H1 (cell line): ENCODE data around the gene S100G. TPM values are rescaled to one million over a fixed set of nuclear protein-coding genes. Genes with fewer than 3 reads are reported as not detected.

ENCODE experiments used
- CHD1 ChIP-seq: IDR thresholded peaks from 2 replicates; pipeline ENCODE4 v1.6.1; 2012; ENCODE audit warnings: low read depth, low read length, improper control_type of control experiment
- SAP30 ChIP-seq: fragments of 300-600 bp; sonication (generic); IDR thresholded peaks from 2 replicates; pipeline ENCODE4 v1.7.1; 2012; ENCODE audit warnings: low read length, moderate library complexity, mild to moderate bottlenecking, inconsistent platforms; ENCODE audit not compliant: insufficient read depth, insufficient replicate concordance
- SIX5 ChIP-seq: IDR thresholded peaks from 2 replicates; pipeline ENCODE4 v1.6.1; 2011; ENCODE audit warnings: mild to moderate bottlenecking, low read depth, low read length
- SP2 ChIP-seq: IDR thresholded peaks from 2 replicates; pipeline ENCODE4 v1.6.1; 2012; ENCODE audit warnings: mild to moderate bottlenecking, low read length, inconsistent platforms
- TAF1 ChIP-seq: IDR thresholded peaks from 2 replicates; pipeline ENCODE4 v1.6.1; 2011; ENCODE audit warnings: mild to moderate bottlenecking, low read depth, low read length
- polyA plus RNA-seq, 7 experiments: library from polyadenylated mRNA; depleted of rRNA in 3 of 7; stranded (reverse) in 5 of 7; unstranded in 2 of 7; fragments of >200 nt in 5 of 7; fragments of 200-250 nt in 2 of 7; gene quantifications; 1 replicate in 5 of 7; 2 replicates in 1 of 7; 4 replicates in 1 of 7; pipeline versions ENCODE4 v1.2.1 to v1.2.3, GENCODE V29; 2011 to 2013; ENCODE audit warnings: missing spikeins in 2 of 7, mixed read lengths in 2 of 7
- total RNA-seq: library from RNA; stranded (reverse); fragmentation: NEBNext Ultra II Directional; extraction: Animal tissue kit (Norgen Biotek cat#: 25700); gene quantifications from 2 replicates; pipeline ENCODE4 v1.2.1, GENCODE V29; 2021

S100G gene
- total and polyA plus RNA-seq, 2 of the 8 experiments (the other 6 are each of a cell fraction or from before 2014, with no cell fraction given) = not detected

- TF ChIP-seq SIX5 = no peak
- TF ChIP-seq SP2 = no peak
- TF ChIP-seq CHD1 = no peak
- no peak for TF ChIP-seq SAP30
- no peak for TF ChIP-seq TAF1
Observed at GRCh38 chrX:16671005-16671404, 21.0 kb downstream of the S100G start (continued).
